Cardiac muscle cell (in vitro differentiated cells and primary cell): Measurements from ENCODE around the gene CXCL11. TPM values are rescaled to one million over a fixed set of nuclear protein-coding genes. Genes with fewer than 3 reads are reported as not detected.

Experiments
- DNase-seq, 2 donors: peaks; one replicate each; pipeline versions ENCODE4 v3.0.0 to v3.0.0-alpha.2; 2010 to 2017; ENCODE audit warnings: low read depth in 1 of 2, low spot score in 1 of 2
- H3K27ac ChIP-seq: fragments of 200-600 bp; sonication (generic); 2 replicates; pipeline ENCODE4 v1.5.1; 2016
- H3K27me3 ChIP-seq: fragments of 200-600 bp; sonication (generic); 2 replicates; pipeline ENCODE4 v1.6.0; 2016; ENCODE audit warnings: control low read depth
- H3K36me3 ChIP-seq: fragments of 200-600 bp; sonication (generic); 2 replicates; pipeline ENCODE4 v1.5.1; 2016; ENCODE audit warnings: control low read depth
- H3K4me1 ChIP-seq: fragments of 200-600 bp; sonication (generic); 2 replicates; pipeline ENCODE4 v1.8.1; 2017; ENCODE audit warnings: low read depth, mild to moderate bottlenecking, mixed run types
- H3K4me3 ChIP-seq: fragments of 200-600 bp; sonication (generic); 2 replicates; pipeline ENCODE4 v1.5.1; 2016; ENCODE audit warnings: mild to moderate bottlenecking
- H3K9me3 ChIP-seq: fragments of 200-600 bp; sonication (generic); 2 replicates; pipeline ENCODE4 v1.5.1; 2017; ENCODE audit warnings: low read depth, mild to moderate bottlenecking, control low read depth
- CTCF ChIP-seq: IDR thresholded peaks from 2 replicates; pipeline ENCODE4 v1.5.1; 2012; ENCODE audit warnings: low read depth, mild to moderate bottlenecking, low read length
- polyA plus RNA-seq: library from polyadenylated mRNA; unstranded; fragments of >200 nt; fragmentation: Nextera tagmentation; extraction: Ambion mirVana; gene quantifications from 2 replicates; pipeline ENCODE4 v1.2.1, GENCODE V29; 2016
- total RNA-seq: library from RNA; depleted of rRNA; stranded (reverse); fragments of >200 nt; gene quantifications from 2 replicates; pipeline ENCODE4 v1.2.3, GENCODE V29; 2016

Gene CXCL11
- total and polyA plus RNA-seq, 2 experiments from 2014 or later: not detected

DNA sequence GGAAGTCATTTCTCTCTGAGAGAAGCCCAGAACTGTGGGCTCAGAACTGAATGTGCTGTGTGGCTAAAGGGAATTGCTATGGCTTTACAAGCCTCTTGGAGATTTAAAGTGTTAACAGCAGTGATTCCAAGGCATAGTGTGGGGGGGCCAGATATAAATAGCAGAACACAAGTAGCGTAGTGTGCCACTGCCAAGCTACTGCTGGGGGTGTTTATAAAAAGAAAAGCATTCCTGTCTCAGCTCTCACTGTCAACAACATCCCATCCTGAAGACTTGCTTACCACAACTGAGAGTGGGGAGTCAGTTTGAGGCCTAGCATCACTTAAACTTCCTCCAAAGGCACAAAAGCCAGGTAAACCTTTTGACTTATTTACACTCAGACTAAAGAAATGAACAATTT lies 38.6 kb upstream of the CXCL11 start, which contains the start of gene ART3:
TSS of gene ART3 (plus strand) at position 242 of the 400 bp plus-strand sequence. CDS start 1,181 bp downstream, outside the sequence.
- no peak for TF ChIP-seq CTCF
- Histone ChIP-seq H3K36me3 (no peaks in the 10 kb centered on the region), H3K27me3 (no peaks in the 10 kb centered on the region), H3K4me3 (no peak within 1 kb of the TSS), H3K4me1 (peaks cover 26% of the 10 kb centered on the region), H3K27ac (peak within 1 kb of the TSS; percentile 73), H3K9me3 (no peaks in the 10 kb centered on the region)
- peak in 1 of 2 donors; percentile 74 for DNase-seq

DNA sequence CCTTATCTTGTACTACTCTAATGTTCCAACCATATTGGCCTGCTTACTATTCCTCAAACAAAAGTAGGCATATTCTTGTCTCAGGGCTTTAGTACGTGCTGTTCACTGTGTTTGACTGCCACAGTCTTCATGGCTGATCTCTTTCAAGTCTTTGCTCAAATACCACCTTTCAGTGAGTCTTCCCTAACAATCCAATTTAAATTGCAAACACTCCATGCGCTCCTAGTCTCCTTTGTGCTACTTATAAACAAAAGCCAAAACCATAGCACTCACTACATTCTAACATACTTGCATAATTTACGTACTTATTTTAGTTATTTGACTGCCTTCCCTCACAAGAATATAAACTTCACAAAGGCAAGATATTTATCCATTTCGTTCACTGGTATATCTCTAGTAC lies 36.9 kb upstream of the CXCL11 start:
- Histone ChIP-seq H3K27ac (no peak overlapping the region), H3K4me3 (no peak overlapping the region), H3K36me3 (no peaks in the 10 kb centered on the region), H3K9me3 (no peaks in the 10 kb centered on the region), H3K4me1 (peaks cover 19% of the 10 kb centered on the region), H3K27me3 (no peaks in the 10 kb centered on the region)
- no peak for TF ChIP-seq CTCF
- no peak for DNase-seq

GRCh38 chr4:76067652-76068286 lies 31.9 kb upstream of the CXCL11 start:
- no peak overlapping the region for H3K27ac ChIP-seq
- DNase-seq: peak; percentile 80 to 83

GRCh38 chr4:76066546-76066945 lies 30.7 kb upstream of the CXCL11 start:
- TF ChIP-seq CTCF: no peak

More at GRCh38 chr4:76067652-76068286, 31.9 kb upstream of the CXCL11 start:
- no peaks in the 10 kb centered on the region for H3K27me3 ChIP-seq
- H3K4me1 ChIP-seq: no peaks in the 10 kb centered on the region
- TF ChIP-seq CTCF: peak; percentile 89
- H3K4me3 ChIP-seq: no peak overlapping the region
- H3K9me3 ChIP-seq: no peaks in the 10 kb centered on the region
- H3K36me3 ChIP-seq: no peaks in the 10 kb centered on the region

DNA sequence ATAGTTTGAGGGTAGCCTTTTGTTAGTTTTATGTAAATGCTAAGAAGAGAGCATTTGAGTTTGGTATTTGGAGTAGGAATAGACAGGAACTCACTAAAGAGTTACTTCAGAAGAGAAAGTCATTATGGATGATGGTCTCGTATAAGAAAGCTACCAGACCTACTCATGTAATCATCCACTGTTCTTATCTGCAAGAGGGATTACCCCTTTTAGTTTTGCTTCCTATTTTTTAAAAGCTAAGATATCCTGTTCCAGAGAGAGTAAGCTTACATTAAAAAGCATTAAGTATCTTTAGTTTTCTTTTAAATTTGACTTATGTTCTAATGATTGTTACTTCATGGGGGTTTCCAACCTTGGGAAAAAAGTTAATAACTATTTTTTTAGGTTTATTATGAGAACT lies 26.1 kb upstream of the CXCL11 start:
- H3K27ac ChIP-seq: no peak overlapping the region
- no peak overlapping the region for H3K4me3 ChIP-seq
- no peak for DNase-seq
- no peaks in the 10 kb centered on the region for H3K36me3 ChIP-seq
- no peaks in the 10 kb centered on the region for H3K9me3 ChIP-seq
- H3K4me1 ChIP-seq: no peaks in the 10 kb centered on the region
- H3K27me3 ChIP-seq: no peaks in the 10 kb centered on the region
- TF ChIP-seq CTCF: no peak

More at GRCh38 chr4:76066546-76066945, 30.7 kb upstream of the CXCL11 start:
- Histone ChIP-seq H3K36me3 (no peaks in the 10 kb centered on the region), H3K4me3 (no peak overlapping the region), H3K27ac (no peak overlapping the region), H3K27me3 (no peaks in the 10 kb centered on the region), H3K4me1 (no peaks in the 10 kb centered on the region), H3K9me3 (no peaks in the 10 kb centered on the region)
- no peak for DNase-seq
